Spleen (tissue), 13 donors: ENCODE measurements around the gene LSM14A. TPM values are rescaled to one million over a fixed set of nuclear protein-coding genes. Genes with fewer than 3 reads are reported as not detected.

Experiments used
- DNase-seq: peaks from one replicate; pipeline ENCODE4 v3.0.0-alpha.2; 2020
- H3K27ac ChIP-seq, 8 donors: fragments of 200-600 bp; sonication (generic) in 7 of 8; 1 replicate in 4 of 8; 2 replicates in 4 of 8; pipeline versions ENCODE4 v1.5.0 to v1.8.0; 2016 to 2021; ENCODE audit warnings: inconsistent platforms in 4 of 8, mild to moderate bottlenecking in 4 of 8, moderate library complexity in 1 of 8
- H3K27me3 ChIP-seq, 7 donors: fragments of 200-600 bp; sonication (generic) in 6 of 7; replicated peaks in 1 of 7; 1 replicate in 4 of 7; 2 replicates in 3 of 7; pipeline versions ENCODE4 v1.5.0 to v1.8.0; 2016 to 2021; ENCODE audit warnings: inconsistent platforms in 3 of 7, mild to moderate bottlenecking in 1 of 7
- H3K36me3 ChIP-seq, 6 donors: fragments of 200-600 bp; sonication (generic) in 5 of 6; 1 replicate in 4 of 6; 2 replicates in 2 of 6; pipeline versions ENCODE4 v1.5.0 to v1.8.0; 2016 to 2021; ENCODE audit warnings: inconsistent platforms in 2 of 6
- H3K4me1 ChIP-seq, 6 donors: fragments of 200-600 bp; sonication (generic) in 5 of 6; 1 replicate in 3 of 6; 2 replicates in 3 of 6; pipeline versions ENCODE4 v1.5.0 to v1.8.0; 2016 to 2021; ENCODE audit warnings: inconsistent platforms in 3 of 6
- H3K4me3 ChIP-seq, 8 donors: fragments of 200-600 bp; sonication (generic) in 7 of 8; 1 replicate in 4 of 8; 2 replicates in 4 of 8; pipeline versions ENCODE4 v1.5.0 to v1.8.0; 2016 to 2021; ENCODE audit warnings: inconsistent platforms in 4 of 8, mild to moderate bottlenecking in 4 of 8, moderate library complexity in 2 of 8
- H3K9me3 ChIP-seq, 8 donors: fragments of 200-600 bp; sonication (generic) in 7 of 8; 1 replicate in 4 of 8; 2 replicates in 4 of 8; pipeline versions ENCODE4 v1.5.0 to v1.8.0; 2016 to 2021; ENCODE audit warnings: inconsistent platforms in 4 of 8
- CTCF ChIP-seq, 11 experiments: fragments of 200-600 bp in 7 of 11; fragments of 450-650 bp in 4 of 11; sonication (generic) in 4 of 11; IDR thresholded peaks in 8 of 11; conservative IDR thresholded peaks in 3 of 11; 1 replicate in 7 of 11; 2 replicates in 4 of 11; pipeline versions ENCODE4 v1.4.0 to v1.8.0; 2016 to 2021; ENCODE audit warnings: antibody characterized with exemption in 11 of 11, inconsistent platforms in 4 of 11, mild to moderate bottlenecking in 1 of 11
- POLR2A ChIP-seq, 3 donors: fragments of 450-650 bp; IDR thresholded peaks; one replicate each; pipeline ENCODE4 v1.5.1; 2017; ENCODE audit warnings: antibody characterized with exemption in 3 of 3, mild to moderate bottlenecking in 1 of 3
- POLR2AphosphoS5 ChIP-seq, 3 donors: sonication (generic); formaldehyde crosslinking; IDR thresholded peaks; one replicate each; pipeline ENCODE4 v1.5.1; 2017; ENCODE audit warnings: antibody characterized with exemption in 3 of 3
- WGBS, 5 donors: extraction: QIAGEN DNeasy Blood & Tissue Kit in 3 of 5; methylation state at CpG; one replicate each; pipeline versions ENCODE4 v1.1.5 to v1.1.7; 2013 to 2018; 5-methylcytosine and 5-hydroxymethylcytosine counted together
- intact Hi-C: fragments of 100-400 bp; cut with DNase I; formaldehyde crosslinking; loops from one replicate; pipeline ENCODE4 v1.15.0; 2023; ENCODE audit warnings: low total_unique reads
- long read RNA-seq, 2 donors: transcript quantifications; one replicate each; lab custom pipeline, GENCODE V29; 2026
- polyA plus RNA-seq, 3 donors: library from polyadenylated mRNA; stranded (reverse); fragments of 200-250 nt; gene quantifications; one replicate each; pipeline ENCODE4 v1.2.1, GENCODE V29; 2013
- total RNA-seq, 7 donors: library from RNA; depleted of rRNA in 3 of 7; stranded (reverse); fragments of >200 nt in 3 of 7; fragmentation: NEBNext Ultra II Directional in 4 of 7; extraction: Animal tissue kit (Norgen Biotek cat#: 25700) in 4 of 7; gene quantifications; one replicate each; pipeline versions ENCODE4 v1.1.0 to v1.2.1, GENCODE V29; 2016 to 2021
- donor health status: healthy with polysubstance abuse.
- donor health status: DM: no; HTN: no; CAD: no; lungs with moderate emphysema.
- donor health status: DM: no; HTN: no; CAD: no.
- donor health status: Bipolar disorder and iron deficiency.
- donor health status: healthy.
- donor health status: DM: no; HTN: no; CAD: no.
- donor health status: DM: yes; HTN: yes; CAD: no.

Gene LSM14A
- total RNA-seq (100 to 1,000 TPM; 116 to 187 (median 134) TPM), polyA plus RNA-seq (10 to 100 TPM; 46.8 to 78.2 (median 59.7) TPM)
- long read RNA-seq, donor 1, transcript LSM14A-206 (7 exons, 3,601 nt) = minor isoform, 5 of 147 reads
- long read RNA-seq, donor 1, transcript LSM14A-203 (10 exons, 3,596 nt) = major isoform, 11 of 147 reads
- long read RNA-seq, donor 1, partial matches to known transcripts = 128 of 147 reads
- long read RNA-seq, donor 1, other reads (novel, unspliced or antisense) = 0 of 147 reads
- long read RNA-seq, donor 2, transcript LSM14A-203 (10 exons, 3,596 nt) = major isoform, 8 of 37 reads
- long read RNA-seq, donor 2, transcript LSM14A-201 (11 exons, 3,424 nt) = minor isoform, 5 of 37 reads
- long read RNA-seq, donor 2, partial matches to known transcripts = 22 of 37 reads
- long read RNA-seq, donor 2, other reads (novel, unspliced or antisense) = 0 of 37 reads

GRCh38 chr19:34171877-34172660 lies at the start of gene LSM14A:
Gene LSM14A, plus strand, starts transcription at chr19:34172504. Its CDS starts 139 bp downstream, at chr19:34172643.
- WGBS, 5 donors = 0 to 1% (median 0%) methylated on average over 35 to 83 of the region's 83 CpGs
- Histone ChIP-seq H3K27me3 (no peaks in the 10 kb centered on the region), H3K9me3 (no peaks in the 10 kb centered on the region), H3K4me1 (peaks cover 33 to 64% (median 53%) of the 10 kb centered on the region in 6 donors), H3K27ac (peak within 1 kb of the TSS; percentile 98 to 100 (median 100)), H3K4me3 (peak within 1 kb of the TSS; percentile 65 to 95 (median 82)), H3K36me3 (peaks cover 0 to 5% (median 0%) of the 10 kb centered on the region in 6 donors)
- DNase-seq = peak; percentile 97
- intact Hi-C loops = no loop called here
- TF ChIP-seq POLR2AphosphoS5 (IDR thresholded peaks at IDR 0.05) (peak; percentile 91 to 93 (median 92)), CTCF (IDR thresholded peaks at IDR 0.05 in 8 of 11, conservative IDR thresholded peaks at IDR 0.05 in 3 of 11) (no peak), POLR2A (IDR thresholded peaks at IDR 0.05) (peak in 2 of 3 donors; percentile 26 to 91)

- intact Hi-C loops = no loop called here
- Histone ChIP-seq H3K27ac (no peak overlapping the region), H3K4me3 (no peak overlapping the region), H3K4me1 (no peaks in the 10 kb centered on the region), H3K9me3 (no peaks in the 10 kb centered on the region), H3K36me3 (no peaks in the 10 kb centered on the region), H3K27me3 (no peaks in the 10 kb centered on the region)
- WGBS, 5 donors = 0 to 23% (median 16%) methylated on average over 1 of the region's 1 CpG
- DNase-seq = no peak
- TF ChIP-seq POLR2AphosphoS5 (IDR thresholded peaks at IDR 0.05) = no peak
- TF ChIP-seq POLR2A (IDR thresholded peaks at IDR 0.05) = no peak
Observed at GRCh38 chr19:34124828-34125227, 47.5 kb upstream of the LSM14A start.

- Histone ChIP-seq H3K36me3 (no peaks in the 10 kb centered on the region), H3K27ac (no peak overlapping the region), H3K27me3 (no peaks in the 10 kb centered on the region), H3K9me3 (no peaks in the 10 kb centered on the region), H3K4me1 (no peaks in the 10 kb centered on the region), H3K4me3 (no peak overlapping the region)
- intact Hi-C loops = no loop called here
- TF ChIP-seq POLR2A (IDR thresholded peaks at IDR 0.05) (no peak), CTCF (IDR thresholded peaks at IDR 0.05 in 8 of 11, conservative IDR thresholded peaks at IDR 0.05 in 3 of 11) (no peak), POLR2AphosphoS5 (IDR thresholded peaks at IDR 0.05) (no peak)
- WGBS, 5 donors = 87 to 93% (median 93%) methylated on average over 4 to 8 of the region's 8 CpGs
- DNase-seq = no peak
Observed at GRCh38 chr19:34126966-34127365, 45.3 kb upstream of the LSM14A start.

GRCh38 chr19:34127684-34128189 lies 44.6 kb upstream of the LSM14A start:
- Histone ChIP-seq H3K9me3 (no peaks in the 10 kb centered on the region), H3K27ac (no peak overlapping the region), H3K27me3 (no peaks in the 10 kb centered on the region), H3K4me3 (no peak overlapping the region), H3K4me1 (no peaks in the 10 kb centered on the region), H3K36me3 (no peaks in the 10 kb centered on the region)
- intact Hi-C loops = no loop called here
- no peak for DNase-seq
- 86 to 93% (median 90%) methylated on average over 6 of the region's 6 CpGs for WGBS, 5 donors
- TF ChIP-seq POLR2AphosphoS5 (IDR thresholded peaks at IDR 0.05) (no peak), CTCF (IDR thresholded peaks at IDR 0.05 in 8 of 11, conservative IDR thresholded peaks at IDR 0.05 in 3 of 11) (no peak), POLR2A (IDR thresholded peaks at IDR 0.05) (no peak)
